Lower leg skin (tissue), 3 donors: ENCODE measurements around the gene ANTXR1.

Source experiments
- CTCF ChIP-seq, 3 donors: fragments of 450-650 bp; IDR thresholded peaks; one replicate each; pipeline ENCODE4 v1.5.1; 2016; ENCODE audit warnings: antibody characterized with exemption in 3 of 3, mild to moderate bottlenecking in 3 of 3, moderate library complexity in 2 of 3
- POLR2A ChIP-seq, 2 donors: fragments of 450-650 bp; IDR thresholded peaks; one replicate each; pipeline ENCODE4 v1.6.1; 2016 to 2017; ENCODE audit warnings: antibody characterized with exemption in 2 of 2, mild to moderate bottlenecking in 1 of 2, moderate library complexity in 1 of 2

- no peak for TF ChIP-seq CTCF (IDR thresholded peaks at IDR 0.05)
- TF ChIP-seq POLR2A (IDR thresholded peaks at IDR 0.05), result no peak
Measured at GRCh38 chr2:69036926-69037325, 23.9 kb downstream of the ANTXR1 start.
